NCI-H748 (cell line): ENCODE measurements around the gene FOXRED1.
A peak's percentile ranks its signal among the peaks of the same experiment; 100 is the strongest.
"Not testable (repeated sequence)": the region's sequence is repeated elsewhere in the genome, so short reads cannot be mapped to it uniquely, and the experiment has no call there.

Source experiments
- DNase-seq: peaks from one replicate; lab custom pipeline; 2025; ENCODE audit not compliant: unreplicated experiment; lab: John Stamatoyannopoulos, UW

FOXRED1 gene

DNA sequence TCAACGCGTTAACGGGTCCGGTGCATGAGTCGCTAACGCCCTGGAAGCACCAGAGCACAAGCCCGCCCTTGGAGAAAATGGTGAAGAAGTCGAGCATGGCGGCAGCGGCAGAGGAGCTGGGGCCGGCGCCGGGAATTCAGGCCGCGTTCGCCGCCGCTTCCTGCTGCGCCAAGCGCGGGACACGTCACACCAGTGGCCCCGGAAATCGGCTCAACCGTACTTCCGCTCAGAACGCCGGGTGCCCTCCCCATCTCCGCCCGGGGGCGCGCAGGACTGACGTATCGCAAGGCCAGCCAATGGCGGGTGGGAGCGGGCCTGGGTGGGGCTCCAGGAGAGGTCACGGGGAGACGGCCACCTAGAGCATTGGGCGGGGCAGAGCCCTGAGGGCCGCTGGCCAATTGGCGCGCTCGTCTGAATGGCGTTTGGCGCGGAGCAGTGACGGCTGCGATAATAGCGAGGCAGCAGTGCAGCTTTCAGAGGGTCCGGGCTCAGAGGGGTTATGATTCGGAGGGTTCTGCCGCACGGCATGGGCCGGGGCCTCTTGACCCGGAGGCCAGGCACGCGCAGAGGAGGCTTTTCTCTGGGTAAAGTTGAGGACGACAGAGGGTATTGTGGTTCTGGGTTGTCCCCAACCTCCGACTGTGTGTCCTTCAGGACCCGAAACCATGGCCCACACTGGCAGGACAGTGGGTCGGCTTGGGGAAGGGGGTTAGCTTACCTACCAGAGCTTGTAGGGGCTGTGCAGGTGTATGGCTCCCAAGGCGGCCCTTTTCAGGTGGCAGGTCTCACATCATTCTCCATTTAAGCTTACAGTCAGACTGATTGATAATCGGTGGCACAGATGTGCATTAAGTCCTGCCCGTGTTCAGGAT, at the start of gene FOXRED1, which contains the start of gene SRPRA:
TSS of gene FOXRED1 (plus strand) at position 447 of the 872 bp plus-strand sequence. CDS start at position 500, 53 bp downstream.
TSS of gene SRPRA (minus strand) at position 188 of the 872 bp plus-strand sequence. CDS start at position 97, 91 bp downstream.
- DNase-seq: peak; percentile 98

DNA sequence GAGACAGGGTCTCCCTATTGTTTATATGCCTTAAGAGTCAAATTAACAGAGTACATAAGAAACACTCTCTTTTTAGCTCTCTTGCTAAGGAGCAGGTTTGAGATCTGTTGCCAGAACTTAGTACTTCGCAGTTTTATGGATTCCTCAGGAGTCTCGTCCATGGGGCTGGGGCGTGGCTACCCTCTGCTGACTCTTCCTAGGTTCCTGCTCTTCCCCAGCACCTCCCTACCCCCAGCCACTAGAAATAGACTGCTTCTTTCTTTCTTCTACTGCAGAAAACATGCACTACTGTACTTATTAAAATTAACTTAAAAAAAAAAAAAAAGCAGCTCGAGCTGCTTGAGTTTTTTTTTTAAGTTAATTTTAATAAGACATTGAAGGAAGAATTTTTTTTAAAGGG, 49.4 kb upstream of the FOXRED1 start:
- no peak for DNase-seq

- DNase-seq: no peak
Measured at GRCh38 chr11:126224647-126225294, 44.2 kb upstream of the FOXRED1 start.

GRCh38 chr11:126225295-126225665, 43.7 kb upstream of the FOXRED1 start:
- DNase-seq: no peak

DNA sequence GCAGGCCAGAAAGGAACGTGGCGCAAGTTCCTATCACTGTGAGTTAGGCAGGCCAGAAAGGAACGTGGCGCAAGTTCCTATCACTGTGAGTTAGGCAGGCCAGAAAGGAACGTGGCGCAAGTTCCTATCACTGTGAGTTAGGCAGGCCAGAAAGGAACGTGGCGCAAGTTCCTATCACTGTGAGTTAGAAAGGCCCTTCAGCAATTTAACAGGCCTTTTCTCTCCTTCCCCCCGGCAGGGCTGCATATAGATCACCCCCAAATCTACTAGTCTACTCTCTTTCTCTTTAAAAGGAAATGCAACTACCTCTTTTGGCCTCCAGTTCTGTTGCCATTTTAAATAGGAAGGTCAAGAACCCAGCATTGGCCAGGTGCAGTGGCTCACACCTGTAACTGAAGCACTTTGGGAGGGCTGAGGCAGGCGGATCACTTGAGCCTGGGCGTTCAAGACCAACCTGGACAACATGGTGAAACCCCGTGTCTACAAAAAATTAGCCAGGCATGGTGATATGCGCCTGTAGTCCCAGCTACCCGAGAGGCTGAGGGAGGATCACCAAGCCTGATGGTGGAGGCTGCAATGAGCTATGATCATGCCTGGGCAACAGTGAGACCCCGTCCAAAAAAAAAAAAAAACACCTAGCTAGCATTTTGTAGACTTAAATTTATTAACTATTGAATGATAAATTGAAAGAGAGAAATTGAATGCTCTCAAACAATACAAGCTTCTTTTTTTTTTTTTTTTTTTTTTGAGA, 42.4 kb upstream of the FOXRED1 start:
- no peak for DNase-seq

DNA sequence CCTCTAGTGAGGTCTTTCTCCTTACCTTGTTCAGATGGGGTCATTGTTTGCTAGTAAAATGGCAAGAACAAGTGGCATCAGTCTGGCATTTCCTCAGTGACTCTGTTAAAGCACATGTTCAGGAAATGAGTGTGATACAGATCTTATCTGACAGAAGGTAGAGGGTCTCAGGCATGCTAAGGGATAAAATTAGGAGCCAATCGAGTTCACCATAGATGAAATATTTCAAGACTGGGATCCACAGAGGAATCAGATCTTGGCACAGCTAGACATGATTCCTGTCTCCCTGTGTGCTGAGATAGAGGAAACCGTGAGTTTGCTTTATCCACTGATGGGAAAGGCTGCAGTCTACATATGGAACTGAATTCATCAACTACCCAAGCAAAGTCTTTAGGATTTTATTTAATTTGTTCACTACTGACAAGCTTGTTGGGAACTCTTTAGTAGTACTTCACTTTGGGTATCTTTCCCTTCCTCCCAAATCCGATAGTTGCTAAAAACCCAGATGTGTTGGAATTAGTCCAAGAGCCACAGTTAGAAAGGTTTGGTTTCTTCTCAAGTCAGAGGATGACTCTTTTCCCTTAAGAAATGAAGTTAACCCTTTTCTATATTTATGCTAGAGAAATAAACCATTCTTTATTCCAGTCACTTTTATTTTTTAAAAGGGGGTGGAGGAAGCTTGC, 39.0 kb upstream of the FOXRED1 start:
- no peak for DNase-seq

DNA sequence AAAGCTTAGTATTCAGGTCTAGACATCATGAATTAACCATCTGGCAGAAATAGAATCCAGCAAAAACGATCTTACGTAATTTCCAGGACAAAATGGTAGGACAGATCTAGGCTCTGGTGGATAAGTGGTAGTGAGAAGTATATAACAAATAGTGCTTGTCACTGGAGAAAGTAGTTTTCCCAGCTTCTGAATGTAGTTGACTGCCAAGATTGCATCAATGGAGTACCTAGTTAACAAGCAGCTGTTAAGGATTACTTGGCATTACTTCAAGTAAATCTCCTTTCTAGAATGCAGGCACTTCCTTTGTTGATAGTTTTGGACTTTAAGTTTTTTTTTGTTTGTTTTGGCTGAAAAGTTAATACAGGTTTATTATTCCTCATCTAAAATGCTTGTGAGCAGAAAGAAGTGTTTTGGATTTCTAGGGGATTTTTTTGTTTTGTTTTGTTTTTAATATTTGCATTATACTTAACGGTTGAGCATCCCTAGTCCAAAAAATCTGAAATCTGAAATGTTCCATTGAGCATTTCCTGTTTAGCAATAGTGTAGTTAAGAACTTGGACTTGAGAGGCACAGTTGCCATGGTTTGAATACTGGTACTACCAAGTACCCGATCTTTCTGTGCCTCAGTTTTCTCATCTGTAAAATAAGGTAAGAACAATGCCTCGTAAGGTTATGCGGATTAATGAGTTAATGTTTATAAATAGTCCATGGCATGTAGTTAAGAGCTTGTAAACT, 37.1 kb upstream of the FOXRED1 start:
- no peak for DNase-seq

DNA sequence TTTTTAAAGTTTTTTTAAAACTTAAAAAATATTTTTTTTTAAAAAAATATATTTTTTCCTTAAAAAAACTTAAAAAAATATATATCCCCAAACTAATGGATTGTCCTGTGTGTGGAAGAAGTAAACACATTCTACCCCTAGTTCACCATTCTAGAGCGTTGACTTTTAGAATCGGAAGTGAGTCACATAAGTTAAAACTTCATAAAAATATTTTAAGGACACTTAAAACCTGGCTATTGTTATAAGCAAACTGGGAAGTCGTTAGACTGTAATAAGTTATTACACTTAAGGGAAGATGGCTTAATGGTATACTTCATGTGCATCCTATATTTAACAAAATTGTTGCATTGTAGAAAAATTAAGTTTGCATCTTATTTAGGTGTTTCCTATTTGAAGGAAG, 36.3 kb upstream of the FOXRED1 start:
- DNase-seq: no peak

- no peak for DNase-seq
Measured at GRCh38 chr11:126233391-126233790, 35.6 kb upstream of the FOXRED1 start.

- DNase-seq: no peak
Measured at GRCh38 chr11:126246636-126247035, 22.3 kb upstream of the FOXRED1 start.

DNA sequence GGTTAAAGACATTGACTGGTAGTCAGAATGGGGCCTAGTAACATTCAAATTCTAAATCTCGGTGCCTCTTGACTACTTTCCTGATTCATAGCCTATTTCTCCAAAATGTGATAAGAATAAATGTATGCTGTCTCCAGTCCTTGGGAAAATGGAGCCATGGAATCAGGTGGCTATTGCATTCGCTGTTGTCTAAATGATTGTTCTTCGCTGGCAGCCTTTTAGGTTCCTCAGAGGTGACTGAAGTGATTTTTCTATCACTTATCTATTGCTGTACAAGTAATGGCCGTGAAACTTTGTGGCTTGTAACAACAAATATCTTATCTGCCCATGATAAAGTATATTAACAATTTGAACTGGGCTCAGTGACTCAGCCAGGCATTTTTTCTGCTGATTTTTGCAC, 15.7 kb upstream of the FOXRED1 start:
- no peak for DNase-seq

GRCh38 chr11:126254819-126255218, 14.1 kb upstream of the FOXRED1 start:
- no peak for DNase-seq

- not testable (repeated sequence) for DNase-seq
Measured at GRCh38 chr11:126255507-126255906, 13.4 kb upstream of the FOXRED1 start.

- no peak for DNase-seq
Measured at GRCh38 chr11:126256216-126256615, 12.7 kb upstream of the FOXRED1 start.

GRCh38 chr11:126257144-126257543, 11.8 kb upstream of the FOXRED1 start:
- DNase-seq: no peak

DNA sequence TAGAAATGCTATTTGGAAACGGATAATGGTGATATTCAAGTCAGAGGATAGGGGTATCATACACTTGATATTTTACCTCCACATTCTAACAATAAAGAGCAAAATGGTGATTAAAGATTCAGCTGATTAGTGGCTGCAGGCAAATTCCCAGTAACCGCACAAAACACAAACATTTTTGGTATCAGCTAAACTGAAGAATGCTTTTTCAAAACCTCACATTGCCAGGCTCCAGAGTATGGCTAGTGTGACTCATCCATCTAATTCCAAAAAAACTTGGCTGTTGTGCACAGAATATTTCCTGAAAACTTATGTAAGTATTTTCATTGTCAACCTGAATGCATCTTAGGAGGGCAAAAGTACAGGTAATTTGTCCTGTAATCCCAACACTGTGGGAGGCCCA, 11.2 kb upstream of the FOXRED1 start:
- DNase-seq: no peak

- no peak for DNase-seq
Measured at GRCh38 chr11:126262216-126262615, 6.7 kb upstream of the FOXRED1 start.

DNA sequence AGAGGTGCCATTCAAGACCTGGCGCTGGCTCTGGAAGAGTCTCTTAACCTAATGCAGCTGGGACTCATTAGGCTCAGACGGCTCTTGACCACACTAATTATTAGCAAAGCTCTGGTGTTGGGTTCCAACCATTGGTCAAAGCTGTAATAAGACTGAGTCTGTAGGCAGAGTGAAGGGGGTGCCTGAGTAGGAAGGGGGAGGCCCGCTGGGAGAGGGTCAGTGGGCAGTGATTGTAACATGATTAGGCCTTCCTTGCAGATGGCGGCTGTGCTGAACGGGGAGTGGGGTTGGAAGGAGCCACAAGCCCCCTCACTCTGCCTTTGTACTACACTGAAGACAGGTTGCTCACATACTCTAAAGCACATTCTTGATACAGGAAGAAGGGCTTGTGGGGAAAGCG, 5.5 kb upstream of the FOXRED1 start:
- no peak for DNase-seq

DNA sequence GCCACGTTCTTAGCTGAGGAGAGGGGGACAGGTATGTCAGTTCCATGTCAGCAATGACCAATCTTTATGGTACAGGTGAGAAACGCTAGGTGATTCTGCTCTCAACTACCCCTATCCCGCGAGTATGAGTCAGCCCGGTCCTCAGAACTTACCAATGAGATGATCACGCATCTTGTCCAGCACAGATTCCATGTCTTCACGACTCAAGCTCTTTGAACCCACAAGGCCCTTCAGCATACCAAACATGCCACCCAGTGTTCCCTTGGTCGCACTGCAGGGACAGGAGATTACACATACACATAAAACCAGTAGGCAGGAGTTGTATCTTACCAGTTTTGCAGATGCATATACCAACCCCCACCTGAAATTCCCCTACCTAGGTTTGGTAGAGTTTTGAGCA, 3.1 kb upstream of the FOXRED1 start:
- no peak for DNase-seq

GRCh38 chr11:126267650-126268049, 1.3 kb upstream of the FOXRED1 start:
- DNase-seq: no peak
